ENCODE measurements around the gene CD70. TPM values are rescaled to one million over a fixed set of nuclear protein-coding genes. Genes with fewer than 3 reads are reported as not detected.

Gene CD70
- total and polyA plus RNA-seq, 2 of the 8 experiments (the other 6 are each of a cell fraction or from before 2014, with no cell fraction given) = 1.3 to 12.0 TPM

DNA sequence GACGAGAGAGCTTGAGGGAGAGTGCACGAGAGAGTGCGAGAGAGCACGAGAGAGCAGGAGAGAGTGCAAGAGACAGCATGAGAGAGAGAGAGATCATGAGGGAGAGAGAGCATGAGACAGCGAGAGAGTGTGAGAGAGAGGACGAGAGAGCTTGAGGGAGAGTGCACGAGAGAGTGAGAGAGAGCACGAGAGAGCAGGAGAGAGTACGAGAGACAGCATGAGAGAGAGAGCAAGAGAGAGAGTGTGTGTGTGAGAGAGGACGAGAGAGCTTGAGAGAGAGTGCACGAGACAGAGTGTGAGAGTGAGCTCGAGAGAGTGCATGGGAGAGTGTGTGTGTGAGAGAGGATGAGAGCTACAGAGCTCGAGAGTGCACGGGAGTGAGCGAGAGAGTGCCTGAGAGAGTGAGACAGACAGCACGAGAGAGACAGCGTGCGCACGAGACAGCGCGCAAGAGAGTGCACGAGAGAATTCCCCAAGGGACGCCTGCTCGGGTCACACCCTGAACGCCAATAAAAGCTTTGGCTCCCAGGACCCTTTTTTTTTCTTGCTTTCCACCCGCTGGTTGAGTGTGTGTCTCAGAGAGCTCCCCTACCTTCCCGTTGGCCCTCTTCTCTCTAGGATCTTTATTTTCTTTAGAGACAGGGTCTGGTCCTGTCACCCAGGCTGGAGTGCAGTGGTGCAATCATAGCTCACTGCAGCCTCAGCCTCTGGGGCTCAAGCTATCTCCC is 3.7 kb downstream of the CD70 start (continued):
- TF ChIP-seq, protein P1, sequence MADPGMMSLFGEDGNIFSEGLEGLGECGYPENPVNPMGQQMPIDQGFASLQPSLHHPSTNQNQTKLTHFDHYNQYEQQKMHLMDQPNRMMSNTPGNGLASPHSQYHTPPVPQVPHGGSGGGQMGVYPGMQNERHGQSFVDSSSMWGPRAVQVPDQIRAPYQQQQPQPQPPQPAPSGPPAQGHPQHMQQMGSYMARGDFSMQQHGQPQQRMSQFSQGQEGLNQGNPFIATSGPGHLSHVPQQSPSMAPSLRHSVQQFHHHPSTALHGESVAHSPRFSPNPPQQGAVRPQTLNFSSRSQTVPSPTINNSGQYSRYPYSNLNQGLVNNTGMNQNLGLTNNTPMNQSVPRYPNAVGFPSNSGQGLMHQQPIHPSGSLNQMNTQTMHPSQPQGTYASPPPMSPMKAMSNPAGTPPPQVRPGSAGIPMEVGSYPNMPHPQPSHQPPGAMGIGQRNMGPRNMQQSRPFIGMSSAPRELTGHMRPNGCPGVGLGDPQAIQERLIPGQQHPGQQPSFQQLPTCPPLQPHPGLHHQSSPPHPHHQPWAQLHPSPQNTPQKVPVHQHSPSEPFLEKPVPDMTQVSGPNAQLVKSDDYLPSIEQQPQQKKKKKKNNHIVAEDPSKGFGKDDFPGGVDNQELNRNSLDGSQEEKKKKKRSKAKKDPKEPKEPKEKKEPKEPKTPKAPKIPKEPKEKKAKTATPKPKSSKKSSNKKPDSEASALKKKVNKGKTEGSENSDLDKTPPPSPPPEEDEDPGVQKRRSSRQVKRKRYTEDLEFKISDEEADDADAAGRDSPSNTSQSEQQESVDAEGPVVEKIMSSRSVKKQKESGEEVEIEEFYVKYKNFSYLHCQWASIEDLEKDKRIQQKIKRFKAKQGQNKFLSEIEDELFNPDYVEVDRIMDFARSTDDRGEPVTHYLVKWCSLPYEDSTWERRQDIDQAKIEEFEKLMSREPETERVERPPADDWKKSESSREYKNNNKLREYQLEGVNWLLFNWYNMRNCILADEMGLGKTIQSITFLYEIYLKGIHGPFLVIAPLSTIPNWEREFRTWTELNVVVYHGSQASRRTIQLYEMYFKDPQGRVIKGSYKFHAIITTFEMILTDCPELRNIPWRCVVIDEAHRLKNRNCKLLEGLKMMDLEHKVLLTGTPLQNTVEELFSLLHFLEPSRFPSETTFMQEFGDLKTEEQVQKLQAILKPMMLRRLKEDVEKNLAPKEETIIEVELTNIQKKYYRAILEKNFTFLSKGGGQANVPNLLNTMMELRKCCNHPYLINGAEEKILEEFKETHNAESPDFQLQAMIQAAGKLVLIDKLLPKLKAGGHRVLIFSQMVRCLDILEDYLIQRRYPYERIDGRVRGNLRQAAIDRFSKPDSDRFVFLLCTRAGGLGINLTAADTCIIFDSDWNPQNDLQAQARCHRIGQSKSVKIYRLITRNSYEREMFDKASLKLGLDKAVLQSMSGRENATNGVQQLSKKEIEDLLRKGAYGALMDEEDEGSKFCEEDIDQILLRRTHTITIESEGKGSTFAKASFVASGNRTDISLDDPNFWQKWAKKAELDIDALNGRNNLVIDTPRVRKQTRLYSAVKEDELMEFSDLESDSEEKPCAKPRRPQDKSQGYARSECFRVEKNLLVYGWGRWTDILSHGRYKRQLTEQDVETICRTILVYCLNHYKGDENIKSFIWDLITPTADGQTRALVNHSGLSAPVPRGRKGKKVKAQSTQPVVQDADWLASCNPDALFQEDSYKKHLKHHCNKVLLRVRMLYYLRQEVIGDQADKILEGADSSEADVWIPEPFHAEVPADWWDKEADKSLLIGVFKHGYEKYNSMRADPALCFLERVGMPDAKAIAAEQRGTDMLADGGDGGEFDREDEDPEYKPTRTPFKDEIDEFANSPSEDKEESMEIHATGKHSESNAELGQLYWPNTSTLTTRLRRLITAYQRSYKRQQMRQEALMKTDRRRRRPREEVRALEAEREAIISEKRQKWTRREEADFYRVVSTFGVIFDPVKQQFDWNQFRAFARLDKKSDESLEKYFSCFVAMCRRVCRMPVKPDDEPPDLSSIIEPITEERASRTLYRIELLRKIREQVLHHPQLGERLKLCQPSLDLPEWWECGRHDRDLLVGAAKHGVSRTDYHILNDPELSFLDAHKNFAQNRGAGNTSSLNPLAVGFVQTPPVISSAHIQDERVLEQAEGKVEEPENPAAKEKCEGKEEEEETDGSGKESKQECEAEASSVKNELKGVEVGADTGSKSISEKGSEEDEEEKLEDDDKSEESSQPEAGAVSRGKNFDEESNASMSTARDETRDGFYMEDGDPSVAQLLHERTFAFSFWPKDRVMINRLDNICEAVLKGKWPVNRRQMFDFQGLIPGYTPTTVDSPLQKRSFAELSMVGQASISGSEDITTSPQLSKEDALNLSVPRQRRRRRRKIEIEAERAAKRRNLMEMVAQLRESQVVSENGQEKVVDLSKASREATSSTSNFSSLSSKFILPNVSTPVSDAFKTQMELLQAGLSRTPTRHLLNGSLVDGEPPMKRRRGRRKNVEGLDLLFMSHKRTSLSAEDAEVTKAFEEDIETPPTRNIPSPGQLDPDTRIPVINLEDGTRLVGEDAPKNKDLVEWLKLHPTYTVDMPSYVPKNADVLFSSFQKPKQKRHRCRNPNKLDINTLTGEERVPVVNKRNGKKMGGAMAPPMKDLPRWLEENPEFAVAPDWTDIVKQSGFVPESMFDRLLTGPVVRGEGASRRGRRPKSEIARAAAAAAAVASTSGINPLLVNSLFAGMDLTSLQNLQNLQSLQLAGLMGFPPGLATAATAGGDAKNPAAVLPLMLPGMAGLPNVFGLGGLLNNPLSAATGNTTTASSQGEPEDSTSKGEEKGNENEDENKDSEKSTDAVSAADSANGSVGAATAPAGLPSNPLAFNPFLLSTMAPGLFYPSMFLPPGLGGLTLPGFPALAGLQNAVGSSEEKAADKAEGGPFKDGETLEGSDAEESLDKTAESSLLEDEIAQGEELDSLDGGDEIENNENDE (IDR thresholded peaks at IDR 0.05; ENCODE audit: insufficient replicate concordance, low read length) = peak; percentile 60
- TF ChIP-seq RNF2 (IDR thresholded peaks at IDR 0.05; ENCODE audit: borderline replicate concordance, low read depth, low read length, missing control alignments, poor library complexity, severe bottlenecking) (no peak), BCL11A (IDR thresholded peaks at IDR 0.05; ENCODE audit: low read depth in 2 of 2, low read length in 2 of 2) (no peak), KDM1A (IDR thresholded peaks at IDR 0.05; ENCODE audit: borderline replicate concordance, low read length) (0 out of 2 replicates have a peak, but pooled peaks have one; percentile 24), CTBP2 (IDR thresholded peaks at IDR 0.05; ENCODE audit: borderline replicate concordance, insufficient read depth, insufficient read length, low read length) (peak; percentile 100), HDAC2 (IDR thresholded peaks at IDR 0.05; ENCODE audit: borderline replicate concordance in 1 of 2, low read depth in 2 of 2, low read length in 2 of 2) (no peak), SUZ12 (IDR thresholded peaks at IDR 0.05; ENCODE audit: low read length) (peak; percentile 99; the same call in 1 of the 2 replicates)
- TF ChIP-seq, protein P2, sequence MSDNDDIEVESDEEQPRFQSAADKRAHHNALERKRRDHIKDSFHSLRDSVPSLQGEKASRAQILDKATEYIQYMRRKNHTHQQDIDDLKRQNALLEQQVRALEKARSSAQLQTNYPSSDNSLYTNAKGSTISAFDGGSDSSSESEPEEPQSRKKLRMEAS (IDR thresholded peaks at IDR 0.05) = peak; percentile 65
